ENCODE measurements around the gene STAT5A.
A peak's percentile ranks its signal among the peaks of the same experiment; 100 is the strongest.

Gene STAT5A

GRCh38 chr17:42274812-42275526 is 13.3 kb upstream of the STAT5A start:
- DNase-seq, result no peak
- H3K14ac ChIP-seq (ENCODE audit: low read length in 2 of 2), result no peak overlapping the region
- no peak overlapping the region for H3K4ac ChIP-seq (ENCODE audit: low read depth in 1 of 2, low read length in 2 of 2)
- H2BK15ac ChIP-seq (ENCODE audit: low read depth, poor library complexity, severe bottlenecking), result no peak overlapping the region
- WGBS, result 30% methylated on average over 13 of the region's 13 CpGs
- no peak overlapping the region for H2BK12ac ChIP-seq (ENCODE audit: low read length in 2 of 2)
- H2AFZ ChIP-seq (ENCODE audit: low read depth, low read length), result no peak overlapping the region
- H3K9me3 ChIP-seq (ENCODE audit: control insufficient read depth, low read length), result no peaks in the 10 kb centered on the region
- peaks cover 10% of the 10 kb centered on the region for H3K4me1 ChIP-seq (ENCODE audit: control insufficient read depth, insufficient read depth, low read depth, low read length)
- no peak overlapping the region for H4K8ac ChIP-seq (ENCODE audit: low read length)
- no peak overlapping the region for H3K23ac ChIP-seq (ENCODE audit: low read length in 2 of 2)
- no peaks in the 10 kb centered on the region for H3K27me3 ChIP-seq (ENCODE audit: control insufficient read depth in 1 of 2, insufficient read depth in 1 of 2, low read length in 2 of 2)
- peaks cover 10% of the 10 kb centered on the region for H3K79me1 ChIP-seq (replicated peaks; ENCODE audit: low read length, poor library complexity, severe bottlenecking)
- H2BK5ac ChIP-seq (ENCODE audit: low read depth, low read length, poor library complexity, severe bottlenecking), result no peak overlapping the region
- no peaks in the 10 kb centered on the region for H3K36me3 ChIP-seq (ENCODE audit: control insufficient read depth in 1 of 2, insufficient read depth in 2 of 2, low read depth in 1 of 2, low read length in 2 of 2)
- peak overlapping the region; percentile 90 to 95 for H3K4me3 ChIP-seq (ENCODE audit: insufficient read depth in 1 of 2, low read depth in 1 of 2, low read length in 2 of 2)
- no peak overlapping the region for H2BK120ac ChIP-seq (ENCODE audit: low read depth, low read length)
- no peak overlapping the region for H3K27ac ChIP-seq (ENCODE audit: low read length, poor library complexity, severe bottlenecking)
- H3K18ac ChIP-seq (ENCODE audit: low read depth in 1 of 2, low read length in 2 of 2), result peak overlapping the region in 1 of 2 experiments; percentile 47
- H3K9ac ChIP-seq (ENCODE audit: low read length), result peak overlapping the region; percentile 88
- peak overlapping the region; percentile 97 for H3K4me2 ChIP-seq (ENCODE audit: low read length, poor library complexity, severe bottlenecking)
- no peak overlapping the region for H4K91ac ChIP-seq (ENCODE audit: low read length)
- H2AK5ac ChIP-seq (ENCODE audit: low read length, severe bottlenecking), result no peak overlapping the region

GRCh38 chr17:42275527-42276358 is 12.6 kb upstream of the STAT5A start:
- Histone ChIP-seq H3K4me1 (ENCODE audit: control insufficient read depth, insufficient read depth, low read depth, low read length) (peaks cover 10% of the 10 kb centered on the region), H3K27ac (ENCODE audit: low read length, poor library complexity, severe bottlenecking) (no peak overlapping the region), H3K9me3 (ENCODE audit: control insufficient read depth, low read length) (no peaks in the 10 kb centered on the region), H3K79me1 (replicated peaks; ENCODE audit: low read length, poor library complexity, severe bottlenecking) (peaks cover 9% of the 10 kb centered on the region), H3K27me3 (ENCODE audit: control insufficient read depth in 1 of 2, insufficient read depth in 1 of 2, low read length in 2 of 2) (no peaks in the 10 kb centered on the region), H3K4me3 (ENCODE audit: insufficient read depth in 1 of 2, low read depth in 1 of 2, low read length in 2 of 2) (peak overlapping the region; percentile 90 to 95), H2AK5ac (ENCODE audit: low read length, severe bottlenecking) (no peak overlapping the region), H3K14ac (ENCODE audit: low read length in 2 of 2) (peak overlapping the region; percentile 57 to 98), H2BK15ac (ENCODE audit: low read depth, poor library complexity, severe bottlenecking) (peak overlapping the region; percentile 69), H3K9ac (ENCODE audit: low read length) (peak overlapping the region; percentile 88), H3K23ac (ENCODE audit: low read length in 2 of 2) (peak overlapping the region; percentile 60 to 96), H4K8ac (ENCODE audit: low read length) (peak overlapping the region; percentile 91), H3K36me3 (ENCODE audit: control insufficient read depth in 1 of 2, insufficient read depth in 2 of 2, low read depth in 1 of 2, low read length in 2 of 2) (no peaks in the 10 kb centered on the region), H2BK5ac (ENCODE audit: low read depth, low read length, poor library complexity, severe bottlenecking) (no peak overlapping the region), H3K4ac (ENCODE audit: low read depth in 1 of 2, low read length in 2 of 2) (peak overlapping the region in 1 of 2 experiments; percentile 90), H2AFZ (ENCODE audit: low read depth, low read length) (peak overlapping the region; percentile 88), H2BK12ac (ENCODE audit: low read length in 2 of 2) (peak overlapping the region; percentile 55 to 76), H3K4me2 (ENCODE audit: low read length, poor library complexity, severe bottlenecking) (peak overlapping the region; percentile 97), H2BK120ac (ENCODE audit: low read depth, low read length) (peak overlapping the region; percentile 94), H4K91ac (ENCODE audit: low read length) (peak overlapping the region; percentile 75), H3K18ac (ENCODE audit: low read depth in 1 of 2, low read length in 2 of 2) (peak overlapping the region; percentile 94 to 96)
- peak; percentile 58 for DNase-seq
- 1% methylated on average over 62 of the region's 82 CpGs for WGBS

- no peaks in the 10 kb centered on the region for H3K27me3 ChIP-seq (ENCODE audit: control insufficient read depth in 1 of 2, insufficient read depth in 1 of 2, low read length in 2 of 2)
- peak within 1 kb of the TSS; percentile 96 for H4K8ac ChIP-seq (ENCODE audit: low read length)
- H2BK15ac ChIP-seq (ENCODE audit: low read depth, poor library complexity, severe bottlenecking), result peak within 1 kb of the TSS; percentile 96
- peak within 1 kb of the TSS; percentile 83 for H2BK5ac ChIP-seq (ENCODE audit: low read depth, low read length, poor library complexity, severe bottlenecking)
- H4K91ac ChIP-seq (ENCODE audit: low read length), result peak within 1 kb of the TSS; percentile 77
- H3K4ac ChIP-seq (ENCODE audit: low read depth in 1 of 2, low read length in 2 of 2), result peak within 1 kb of the TSS; percentile 93 to 95
- no peaks in the 10 kb centered on the region for H3K36me3 ChIP-seq (ENCODE audit: control insufficient read depth in 1 of 2, insufficient read depth in 2 of 2, low read depth in 1 of 2, low read length in 2 of 2)
- no peaks in the 10 kb centered on the region for H3K9me3 ChIP-seq (ENCODE audit: control insufficient read depth, low read length)
- H2BK12ac ChIP-seq (ENCODE audit: low read length in 2 of 2), result peak within 1 kb of the TSS; percentile 74 to 76
- H3K27ac ChIP-seq (ENCODE audit: low read length, poor library complexity, severe bottlenecking), result peak within 1 kb of the TSS; percentile 60
- H3K18ac ChIP-seq (ENCODE audit: low read depth in 1 of 2, low read length in 2 of 2), result peak within 1 kb of the TSS; percentile 97 to 100
- DNase-seq, result peak; percentile 60
- peak within 1 kb of the TSS; percentile 88 for H3K9ac ChIP-seq (ENCODE audit: low read length)
- peaks cover 7% of the 10 kb centered on the region for H3K79me1 ChIP-seq (replicated peaks; ENCODE audit: low read length, poor library complexity, severe bottlenecking)
- peak within 1 kb of the TSS; percentile 57 to 98 for H3K14ac ChIP-seq (ENCODE audit: low read length in 2 of 2)
- H3K4me2 ChIP-seq (ENCODE audit: low read length, poor library complexity, severe bottlenecking), result peak within 1 kb of the TSS; percentile 100
- H2BK120ac ChIP-seq (ENCODE audit: low read depth, low read length), result peak within 1 kb of the TSS; percentile 94
- peaks cover 10% of the 10 kb centered on the region for H3K4me1 ChIP-seq (ENCODE audit: control insufficient read depth, insufficient read depth, low read depth, low read length)
- H3K23ac ChIP-seq (ENCODE audit: low read length in 2 of 2), result peak within 1 kb of the TSS; percentile 60 to 96
- H2AFZ ChIP-seq (ENCODE audit: low read depth, low read length), result peak within 1 kb of the TSS; percentile 88
- H2AK5ac ChIP-seq (ENCODE audit: low read length, severe bottlenecking), result no peak within 1 kb of the TSS
- H3K4me3 ChIP-seq (ENCODE audit: insufficient read depth in 1 of 2, low read depth in 1 of 2, low read length in 2 of 2), result peak within 1 kb of the TSS; percentile 90 to 95
- 1% methylated on average over 28 of the region's 47 CpGs for WGBS
Observed at GRCh38 chr17:42276359-42276608, 12.0 kb upstream of the STAT5A start, which contains the start of gene STAT5B. Gene STAT5B, minus strand, starts transcription at chr17:42276391. Its CDS starts 44,264 bp downstream, at chr17:42232127.

All from mesenchymal stem cell (in vitro differentiated cells and primary cell).